ENCODE data around the gene ADAM30.
A peak's percentile ranks its signal among the peaks of the same experiment; 100 is the strongest.
"Not testable (repeated sequence)": the region's sequence is repeated elsewhere in the genome, so short reads cannot be mapped to it uniquely, and the experiment has no call there.

The ADAM30 gene

GRCh38 chr1:119874186-119874585 lies 22.1 kb downstream of the ADAM30 start:
- DNase-seq (ENCODE audit: low read depth in 2 of 2): no peak

DNA sequence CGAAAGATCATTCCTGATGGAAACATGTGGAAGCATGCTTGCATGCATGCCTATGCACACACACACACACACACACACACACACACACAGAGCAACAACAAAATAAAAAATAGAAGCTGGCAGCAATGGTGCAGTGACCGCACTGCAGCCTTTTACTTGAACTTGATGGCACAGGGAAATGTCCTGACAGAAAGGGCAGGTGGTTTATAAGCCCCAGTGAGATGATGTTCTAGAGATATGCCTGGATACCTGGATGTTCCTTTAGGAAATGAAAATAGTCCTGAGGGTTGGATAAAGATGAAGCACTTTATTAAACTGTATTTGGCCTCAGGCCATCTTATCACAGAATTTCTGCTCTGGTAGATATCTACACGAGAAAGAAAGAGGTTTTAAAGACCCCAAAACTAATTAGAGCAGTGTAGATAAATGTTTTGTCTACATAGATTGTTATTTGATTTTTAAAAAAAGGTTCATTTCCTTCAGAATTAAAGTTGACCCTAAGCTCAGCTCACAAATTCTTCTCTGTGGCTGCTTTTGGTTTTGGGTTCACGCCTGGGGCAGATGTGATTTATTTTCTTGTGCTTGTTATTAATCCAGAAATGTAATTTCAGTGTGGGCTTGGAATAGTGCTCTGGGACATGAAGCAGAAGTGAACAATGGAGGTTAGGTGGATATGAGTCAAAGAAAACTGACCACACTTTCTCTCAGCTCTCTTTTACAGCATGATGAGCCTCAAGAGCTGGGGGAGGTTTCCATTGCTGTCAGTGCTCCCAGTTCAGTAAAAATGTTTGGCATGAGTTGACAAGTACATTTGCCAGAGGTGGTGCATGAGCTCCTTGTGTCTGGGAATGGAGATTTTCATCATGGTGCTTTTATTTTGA lies 22.9 kb downstream of the ADAM30 start:
- no peak for DNase-seq (ENCODE audit: low read depth in 2 of 2)

DNA sequence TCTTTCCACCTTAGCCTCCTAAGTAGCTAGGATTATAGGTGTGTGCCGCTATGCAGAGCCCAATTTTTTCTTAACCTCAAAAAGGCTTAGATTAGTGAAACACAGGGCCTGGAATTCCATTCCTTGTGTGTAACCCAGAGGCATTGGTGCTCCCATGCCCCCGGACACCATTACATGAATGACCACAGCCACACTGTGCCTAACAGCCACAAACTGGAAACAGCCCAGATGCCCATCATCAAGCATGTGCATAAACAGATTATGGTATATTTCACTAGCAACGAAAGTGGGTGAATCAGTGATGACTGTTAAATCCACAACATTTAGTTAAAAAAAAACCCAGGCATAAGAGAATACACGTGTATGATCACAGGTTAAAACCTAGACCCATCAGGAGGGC lies 24.4 kb downstream of the ADAM30 start:
- no peak for DNase-seq (ENCODE audit: low read depth in 2 of 2)

DNA sequence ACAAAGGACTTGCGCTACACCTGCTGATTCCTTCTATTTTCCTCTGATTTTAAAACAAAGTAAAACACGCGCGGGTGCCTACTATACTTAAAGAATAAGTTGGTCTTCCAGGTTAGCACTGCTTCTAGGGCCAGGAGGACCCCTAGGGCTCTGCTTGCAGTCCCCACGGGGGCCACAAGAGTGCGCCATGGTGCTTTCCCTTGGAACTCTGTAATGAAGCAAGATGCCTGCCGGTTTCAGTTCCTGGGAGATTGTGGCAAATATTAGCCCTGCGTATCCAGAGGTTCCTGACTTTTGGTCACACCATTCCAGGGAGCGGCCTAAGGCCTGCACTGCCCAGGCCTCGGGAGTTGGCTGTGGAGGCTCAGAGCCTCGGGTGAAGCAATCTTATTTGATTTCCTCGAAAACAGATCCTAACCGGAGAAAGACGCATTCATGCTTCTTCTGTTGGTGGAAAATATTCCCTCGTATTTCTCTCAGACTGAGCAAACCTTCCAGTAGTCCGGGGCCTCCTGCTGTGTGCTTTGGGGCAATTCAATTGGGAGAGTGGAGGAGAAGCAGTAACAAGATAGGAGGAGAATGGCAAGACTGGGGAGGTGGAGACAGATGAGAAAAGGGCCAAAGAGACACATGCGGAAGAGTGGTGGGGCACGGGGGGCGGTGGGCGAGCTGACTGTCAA lies 25.3 kb downstream of the ADAM30 start:
- DNase-seq (ENCODE audit: low read depth in 2 of 2): peak; percentile 65 to 80

GRCh38 chr1:119869995-119870394 lies 26.3 kb downstream of the ADAM30 start:
- DNase-seq (ENCODE audit: low read depth in 2 of 2): no peak

DNA sequence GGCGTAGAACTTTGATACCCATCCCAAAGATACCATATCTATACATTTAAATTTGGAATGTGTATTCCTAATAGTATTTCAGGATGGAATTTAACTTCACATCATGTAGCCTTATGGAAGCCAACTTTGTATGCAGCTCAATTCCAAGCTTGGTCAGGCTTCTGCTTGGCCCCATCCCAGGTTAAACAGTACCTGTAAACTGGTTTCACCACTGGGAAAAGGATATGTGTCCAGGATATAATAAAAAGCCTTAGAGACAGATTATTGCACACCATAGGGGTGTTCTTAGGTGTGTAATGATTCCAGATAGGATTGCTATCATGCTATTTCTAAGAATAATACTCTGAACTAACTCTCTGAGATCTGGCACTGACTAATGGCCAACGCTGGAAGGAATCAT lies 28.1 kb downstream of the ADAM30 start:
- DNase-seq (ENCODE audit: low read depth in 2 of 2): no peak

DNA sequence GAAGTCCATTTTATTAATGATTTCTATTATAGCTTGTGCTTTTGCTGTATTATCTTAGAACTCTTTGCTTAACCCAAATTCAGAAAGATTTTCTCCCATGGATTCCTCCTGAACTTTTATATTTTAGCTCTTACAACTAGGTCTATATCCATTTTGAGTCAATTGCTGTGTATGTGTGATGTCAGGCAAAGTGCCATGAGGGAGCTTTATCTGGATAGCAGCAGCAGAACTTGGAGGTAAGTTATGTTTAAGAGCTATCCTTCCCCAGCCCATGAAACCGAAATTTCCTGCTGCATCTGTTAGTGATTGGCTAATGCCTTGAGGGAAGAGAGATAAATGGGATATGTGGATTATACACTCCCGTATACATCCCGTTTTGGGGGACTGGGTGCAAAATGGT lies 29.9 kb downstream of the ADAM30 start:
- no peak for DNase-seq (ENCODE audit: low read depth in 2 of 2)

DNA sequence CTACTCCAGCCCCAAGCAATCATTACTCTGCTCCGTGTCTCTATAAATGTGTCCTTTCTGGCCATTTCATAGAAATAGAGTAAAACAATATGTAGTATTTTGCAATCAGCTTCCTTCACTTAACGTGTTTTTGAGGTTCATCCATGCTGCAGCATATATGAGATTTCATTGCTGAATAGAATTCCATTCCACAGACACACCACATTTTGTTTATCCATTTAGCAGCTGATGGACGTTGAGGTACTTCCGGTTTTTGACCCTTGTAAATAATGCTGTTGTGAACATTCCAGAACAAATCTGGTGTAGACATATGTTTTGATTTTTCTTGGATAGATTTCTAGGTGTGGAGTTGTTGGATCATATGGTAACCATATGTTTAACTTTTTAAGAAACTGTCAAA lies 30.7 kb downstream of the ADAM30 start:
- DNase-seq (ENCODE audit: low read depth in 2 of 2): no peak

GRCh38 chr1:119862276-119862675 lies 34.0 kb downstream of the ADAM30 start:
- no peak for DNase-seq (ENCODE audit: low read depth in 2 of 2)

DNA sequence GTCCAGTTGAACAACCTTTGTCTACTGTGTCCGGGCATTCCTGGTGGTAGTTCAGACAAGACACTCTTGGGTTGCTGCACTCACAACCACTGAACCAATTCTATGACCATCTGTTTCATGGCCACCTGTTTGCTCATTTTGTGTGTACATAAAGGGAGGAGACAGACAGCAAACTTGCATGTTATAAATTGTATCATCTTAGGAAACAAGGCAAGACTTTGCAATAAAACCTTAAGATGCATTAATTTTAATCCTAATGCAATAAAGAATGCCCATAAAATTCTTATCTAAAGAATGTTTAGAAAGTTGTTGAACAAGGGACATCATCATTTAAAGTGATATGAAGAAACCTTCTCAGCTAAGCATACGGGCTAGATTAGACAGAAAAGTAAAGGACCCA lies 34.8 kb downstream of the ADAM30 start:
- no peak for DNase-seq (ENCODE audit: low read depth in 2 of 2)

GRCh38 chr1:119859647-119860046 lies 36.7 kb downstream of the ADAM30 start:
- no peak for DNase-seq (ENCODE audit: low read depth in 2 of 2)

DNA sequence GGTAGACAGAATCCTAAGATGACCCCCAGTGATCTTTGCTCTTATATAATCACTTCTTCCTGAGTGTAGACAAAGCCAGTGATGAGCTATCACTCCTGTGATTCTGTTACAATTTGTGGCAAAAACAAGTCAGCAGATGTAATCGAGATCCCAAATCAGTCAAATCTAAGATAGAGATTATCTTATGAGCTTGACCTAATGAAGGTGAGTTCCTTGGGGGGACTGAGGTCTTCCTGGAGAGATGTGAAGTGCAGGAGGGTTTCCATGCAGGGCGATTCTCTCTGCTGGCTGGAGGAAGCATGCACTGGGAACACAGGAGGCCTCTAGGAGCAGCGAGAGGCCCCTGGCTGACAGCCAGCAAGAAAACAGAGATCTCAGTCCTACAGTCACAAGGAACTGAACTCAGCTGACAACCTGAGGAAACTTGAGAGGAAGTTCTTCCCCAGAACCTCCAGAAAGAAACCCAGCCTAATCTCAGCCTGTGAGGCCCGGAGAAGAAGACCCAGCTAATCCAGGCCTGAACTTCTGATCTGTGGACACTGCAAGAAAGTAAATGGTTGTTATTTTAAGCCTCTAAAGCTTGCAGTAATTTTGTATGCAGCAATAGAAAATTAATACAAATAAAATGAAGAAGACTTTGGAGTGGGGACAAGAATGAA lies 37.6 kb downstream of the ADAM30 start:
- not testable (repeated sequence) for DNase-seq (ENCODE audit: low read depth in 2 of 2)

GRCh38 chr1:119858126-119858525 lies 38.2 kb downstream of the ADAM30 start:
- no peak for DNase-seq (ENCODE audit: low read depth in 2 of 2)

DNA sequence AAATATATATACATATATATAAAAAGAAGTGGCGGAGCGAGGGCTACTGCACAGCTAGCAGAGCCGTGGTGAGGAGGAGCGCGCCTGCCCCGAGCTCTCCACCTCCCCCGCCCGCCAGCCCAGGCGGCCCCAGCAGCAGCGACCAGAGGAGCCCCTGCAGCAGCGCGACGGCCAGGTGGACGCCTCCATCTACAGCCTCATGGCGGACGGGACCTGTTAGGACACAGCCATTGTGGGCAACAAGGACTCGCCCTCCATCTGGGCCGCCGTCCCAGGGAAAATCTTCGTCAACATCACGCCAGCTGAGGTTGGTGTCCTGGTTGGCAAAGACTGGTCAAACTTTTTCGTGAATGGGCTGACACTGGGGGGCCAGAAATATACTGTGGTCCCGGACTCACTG lies 43.2 kb downstream of the ADAM30 start:
- DNase-seq (ENCODE audit: low read depth in 2 of 2): no peak

DNA sequence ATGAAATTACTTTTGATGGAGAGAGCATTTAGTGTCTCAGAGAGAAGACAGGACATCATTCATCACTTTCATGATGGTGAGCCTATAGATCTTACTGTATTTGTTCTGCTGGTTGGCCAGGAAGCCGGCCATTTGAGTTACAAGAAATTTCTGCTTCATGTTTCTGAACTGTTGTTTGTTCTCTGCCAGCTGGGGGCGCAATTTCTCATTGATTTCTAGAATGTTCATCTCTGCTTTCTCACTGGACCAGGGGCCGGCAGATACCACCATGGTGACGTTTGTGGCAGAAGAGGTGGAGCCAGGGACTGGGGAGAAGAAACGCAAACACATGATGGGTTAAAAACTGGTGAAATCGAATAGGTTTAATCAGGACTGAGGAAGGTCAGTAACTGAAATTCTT lies 52.1 kb downstream of the ADAM30 start:
- not testable (repeated sequence) for DNase-seq (ENCODE audit: low read depth in 2 of 2)
